ENCODE data around the gene DERA.

DNA sequence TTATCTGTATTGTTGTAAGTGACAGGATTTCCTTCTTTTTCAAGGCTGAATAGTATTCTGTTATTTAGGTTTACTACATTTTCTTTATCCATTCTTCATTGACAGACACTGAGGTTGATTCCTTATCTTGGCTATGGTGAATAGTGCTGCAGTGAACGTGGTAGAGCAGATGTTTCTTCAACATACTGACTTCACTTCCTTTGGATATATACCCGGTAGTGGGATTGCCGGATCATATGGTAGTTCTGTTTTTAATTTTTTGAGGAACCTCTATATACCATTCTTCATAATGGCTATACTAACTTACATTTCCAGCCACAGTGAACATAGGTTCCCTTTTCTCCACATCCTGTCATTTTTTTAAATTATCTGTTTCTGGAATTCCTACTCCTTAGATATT, 21.8 kb downstream of the DERA start:
- TF ChIP-seq POLR2AphosphoS5 (IDR thresholded peaks at IDR 0.05; ENCODE audit: low read depth, low read length) (no peak), TCF7L2 (IDR thresholded peaks at IDR 0.05; ENCODE audit: low read depth, low read length) (no peak)
- TF ChIP-seq, protein P1, sequence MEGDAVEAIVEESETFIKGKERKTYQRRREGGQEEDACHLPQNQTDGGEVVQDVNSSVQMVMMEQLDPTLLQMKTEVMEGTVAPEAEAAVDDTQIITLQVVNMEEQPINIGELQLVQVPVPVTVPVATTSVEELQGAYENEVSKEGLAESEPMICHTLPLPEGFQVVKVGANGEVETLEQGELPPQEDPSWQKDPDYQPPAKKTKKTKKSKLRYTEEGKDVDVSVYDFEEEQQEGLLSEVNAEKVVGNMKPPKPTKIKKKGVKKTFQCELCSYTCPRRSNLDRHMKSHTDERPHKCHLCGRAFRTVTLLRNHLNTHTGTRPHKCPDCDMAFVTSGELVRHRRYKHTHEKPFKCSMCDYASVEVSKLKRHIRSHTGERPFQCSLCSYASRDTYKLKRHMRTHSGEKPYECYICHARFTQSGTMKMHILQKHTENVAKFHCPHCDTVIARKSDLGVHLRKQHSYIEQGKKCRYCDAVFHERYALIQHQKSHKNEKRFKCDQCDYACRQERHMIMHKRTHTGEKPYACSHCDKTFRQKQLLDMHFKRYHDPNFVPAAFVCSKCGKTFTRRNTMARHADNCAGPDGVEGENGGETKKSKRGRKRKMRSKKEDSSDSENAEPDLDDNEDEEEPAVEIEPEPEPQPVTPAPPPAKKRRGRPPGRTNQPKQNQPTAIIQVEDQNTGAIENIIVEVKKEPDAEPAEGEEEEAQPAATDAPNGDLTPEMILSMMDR (IDR thresholded peaks at IDR 0.05): no peak

All from Panc1 (cell line).